Peyer's patch (tissue), 4 donors: ENCODE measurements around the gene IL9.

Experiments used
- CTCF ChIP-seq, 6 experiments: fragments of 450-650 bp in 4 of 6; fragments of 200-600 bp in 2 of 6; sonication (generic) in 1 of 6; IDR thresholded peaks; one replicate each; pipeline ENCODE4 v1.5.1; 2017 to 2019; ENCODE audit warnings: antibody characterized with exemption in 6 of 6, mild to moderate bottlenecking in 3 of 6, moderate library complexity in 1 of 6
- POLR2A ChIP-seq, 2 donors: fragments of 450-650 bp; IDR thresholded peaks; one replicate each; pipeline ENCODE4 v1.5.1; 2017; ENCODE audit warnings: antibody characterized with exemption in 2 of 2, mild to moderate bottlenecking in 2 of 2, moderate library complexity in 2 of 2

GRCh38 chr5:135842737-135843136 is 52.9 kb downstream of the IL9 start:
- TF ChIP-seq CTCF (IDR thresholded peaks at IDR 0.05) (no peak), POLR2A (IDR thresholded peaks at IDR 0.05) (no peak)
